Neural cell (in vitro differentiated cells): ENCODE measurements around the gene RGS6. TPM values are rescaled to one million over a fixed set of nuclear protein-coding genes. Genes with fewer than 3 reads are reported as not detected.

ENCODE experiments used
- H2AFZ ChIP-seq: fragments of 200-600, 300-800 bp; sonication (generic), shearing (Covaris generic); 2 replicates; pipeline ENCODE4 v1.6.0; 2014; ENCODE audit warnings: low read depth, mild to moderate bottlenecking, antibody characterized with exemption, low read length, moderate library complexity
- H3F3A ChIP-seq: fragments of 200-600 bp; shearing (Covaris generic); 2 replicates; pipeline ENCODE4 v1.6.1; 2016; ENCODE audit warnings: mild to moderate bottlenecking, moderate library complexity, mixed read lengths, antibody characterized with exemption, low read length; ENCODE audit not compliant: insufficient read depth, poor library complexity, severe bottlenecking
- H3K27ac ChIP-seq: fragments of 200-600, 300-800 bp; sonication (generic), shearing (Covaris generic); 2 replicates; pipeline ENCODE4 v1.5.1; 2014; ENCODE audit warnings: mild to moderate bottlenecking, low read length, moderate library complexity
- H3K27me3 ChIP-seq: fragments of 300-800, 200-600 bp; sonication (generic), shearing (Covaris generic); 2 replicates; pipeline ENCODE4 v1.6.0; 2014; ENCODE audit warnings: mild to moderate bottlenecking, low read depth, low read length, moderate library complexity; ENCODE audit not compliant: insufficient read depth
- H3K36me3 ChIP-seq: fragments of 300-800, 200-600 bp; sonication (generic), shearing (Covaris generic); 2 replicates; pipeline ENCODE4 v1.5.1; 2014; ENCODE audit warnings: mild to moderate bottlenecking, antibody characterized with exemption, low read length, moderate library complexity; ENCODE audit not compliant: insufficient read depth
- H3K4me2 ChIP-seq: fragments of 300-800, 200-600 bp; sonication (generic), shearing (Covaris generic); 2 replicates; pipeline ENCODE4 v1.6.0; 2014; ENCODE audit warnings: mild to moderate bottlenecking, low read length
- H3K4me3 ChIP-seq: fragments of 300-800, 200-600 bp; sonication (generic), shearing (Covaris generic); 2 replicates; pipeline ENCODE4 v1.5.1; 2014; ENCODE audit warnings: mild to moderate bottlenecking, low read length, moderate library complexity
- H3K79me2 ChIP-seq: fragments of 200-600 bp; shearing (Covaris generic); replicated peaks from 2 replicates; pipeline ENCODE4 v1.6.0; 2014; ENCODE audit warnings: mild to moderate bottlenecking, low read length, moderate library complexity; ENCODE audit not compliant: insufficient read depth
- H3K9ac ChIP-seq: fragments of 300-800, 200-600 bp; sonication (generic), shearing (Covaris generic); 2 replicates; pipeline ENCODE4 v1.6.1; 2016; ENCODE audit warnings: mild to moderate bottlenecking, low read length, mixed read lengths
- H3K9me2 ChIP-seq: fragments of 200-600 bp; shearing (Covaris generic); 2 replicates; pipeline ENCODE4 v1.6.1; 2016; ENCODE audit warnings: mild to moderate bottlenecking, low read length, mixed read lengths; ENCODE audit not compliant: insufficient read depth
- H3K9me3 ChIP-seq: fragments of 200-600, 300-800 bp; sonication (generic), shearing (Covaris generic); 2 replicates; pipeline ENCODE4 v1.6.1; 2016; ENCODE audit warnings: mild to moderate bottlenecking, mixed run types, low read length, moderate library complexity, mixed read lengths
- H4K20me1 ChIP-seq: fragments of 200-600 bp; shearing (Covaris generic); 2 replicates; pipeline ENCODE4 v1.6.1; 2016; ENCODE audit warnings: mild to moderate bottlenecking, mixed run types; ENCODE audit not compliant: insufficient read depth
- CTCF ChIP-seq: fragments of 450-650 bp; IDR thresholded peaks from 2 replicates; pipeline ENCODE4 v1.5.1; 2014; ENCODE audit warnings: antibody characterized with exemption, mild to moderate bottlenecking, moderate library complexity; ENCODE audit not compliant: poor library complexity, severe bottlenecking
- EP300 ChIP-seq: fragments of 450-650 bp; conservative IDR thresholded peaks from 2 replicates; pipeline ENCODE4 v1.6.1; 2014; ENCODE audit warnings: antibody characterized with exemption, mild to moderate bottlenecking, moderate library complexity; ENCODE audit not compliant: poor library complexity, severe bottlenecking
- EZH2 ChIP-seq: fragments of 200-600, 300-800 bp; shearing (Covaris generic), sonication (generic); IDR thresholded peaks from 2 replicates; pipeline ENCODE4 v1.6.1; 2014; ENCODE audit warnings: antibody characterized with exemption, low read length, borderline replicate concordance, mild to moderate bottlenecking; ENCODE audit not compliant: insufficient read depth, poor library complexity, severe bottlenecking
- MXI1 ChIP-seq: fragments of 450-650 bp; conservative IDR thresholded peaks from 2 replicates; pipeline ENCODE4 v1.6.1; 2014; ENCODE audit warnings: antibody characterized with exemption, mild to moderate bottlenecking; ENCODE audit not compliant: poor library complexity, severe bottlenecking
- POLR2AphosphoS5 ChIP-seq: IDR thresholded peaks from 2 replicates; pipeline ENCODE4 v1.6.1; 2012
- RAD21 ChIP-seq: fragments of 450-650 bp; conservative IDR thresholded peaks from 2 replicates; pipeline ENCODE4 v1.6.1; 2014; ENCODE audit warnings: antibody characterized with exemption, mild to moderate bottlenecking, moderate library complexity
- SMC3 ChIP-seq: fragments of 450-650 bp; conservative IDR thresholded peaks from 2 replicates; pipeline ENCODE4 v1.6.1; 2014; ENCODE audit warnings: antibody characterized with exemption, mild to moderate bottlenecking, moderate library complexity; ENCODE audit not compliant: poor library complexity
- TAF1 ChIP-seq: IDR thresholded peaks from 2 replicates; pipeline ENCODE4 v1.6.1; 2012; ENCODE audit warnings: low read depth
- polyA plus RNA-seq: library from polyadenylated mRNA; depleted of rRNA; stranded (reverse); fragments of >200 nt; gene quantifications from 2 replicates; pipeline ENCODE4 v1.2.3, GENCODE V29; 2014
- TF ChIP-seq, protein P1 (sequence below): IDR thresholded peaks from 2 replicates; pipeline ENCODE4 v1.6.1; 2012; ENCODE audit warnings: borderline replicate concordance

The RGS6 gene
- polyA plus RNA-seq, 1 donor from 2014 or later: 7.3 TPM

GRCh38 chr14:71905031-71905430 is 27.2 kb upstream of the RGS6 start:
- TF ChIP-seq, protein P1, sequence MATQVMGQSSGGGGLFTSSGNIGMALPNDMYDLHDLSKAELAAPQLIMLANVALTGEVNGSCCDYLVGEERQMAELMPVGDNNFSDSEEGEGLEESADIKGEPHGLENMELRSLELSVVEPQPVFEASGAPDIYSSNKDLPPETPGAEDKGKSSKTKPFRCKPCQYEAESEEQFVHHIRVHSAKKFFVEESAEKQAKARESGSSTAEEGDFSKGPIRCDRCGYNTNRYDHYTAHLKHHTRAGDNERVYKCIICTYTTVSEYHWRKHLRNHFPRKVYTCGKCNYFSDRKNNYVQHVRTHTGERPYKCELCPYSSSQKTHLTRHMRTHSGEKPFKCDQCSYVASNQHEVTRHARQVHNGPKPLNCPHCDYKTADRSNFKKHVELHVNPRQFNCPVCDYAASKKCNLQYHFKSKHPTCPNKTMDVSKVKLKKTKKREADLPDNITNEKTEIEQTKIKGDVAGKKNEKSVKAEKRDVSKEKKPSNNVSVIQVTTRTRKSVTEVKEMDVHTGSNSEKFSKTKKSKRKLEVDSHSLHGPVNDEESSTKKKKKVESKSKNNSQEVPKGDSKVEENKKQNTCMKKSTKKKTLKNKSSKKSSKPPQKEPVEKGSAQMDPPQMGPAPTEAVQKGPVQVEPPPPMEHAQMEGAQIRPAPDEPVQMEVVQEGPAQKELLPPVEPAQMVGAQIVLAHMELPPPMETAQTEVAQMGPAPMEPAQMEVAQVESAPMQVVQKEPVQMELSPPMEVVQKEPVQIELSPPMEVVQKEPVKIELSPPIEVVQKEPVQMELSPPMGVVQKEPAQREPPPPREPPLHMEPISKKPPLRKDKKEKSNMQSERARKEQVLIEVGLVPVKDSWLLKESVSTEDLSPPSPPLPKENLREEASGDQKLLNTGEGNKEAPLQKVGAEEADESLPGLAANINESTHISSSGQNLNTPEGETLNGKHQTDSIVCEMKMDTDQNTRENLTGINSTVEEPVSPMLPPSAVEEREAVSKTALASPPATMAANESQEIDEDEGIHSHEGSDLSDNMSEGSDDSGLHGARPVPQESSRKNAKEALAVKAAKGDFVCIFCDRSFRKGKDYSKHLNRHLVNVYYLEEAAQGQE: no peak
- TF ChIP-seq EZH2: no peak
- TF ChIP-seq MXI1: no peak
- no peak for TF ChIP-seq RAD21
- no peaks in the 10 kb centered on the region for H3K36me3 ChIP-seq
- no peak overlapping the region for H3K4me2 ChIP-seq
- no peaks in the 10 kb centered on the region for H3K79me2 ChIP-seq
- H3K4me3 ChIP-seq: no peak overlapping the region
- H3K9ac ChIP-seq: no peak overlapping the region
- H4K20me1 ChIP-seq: no peaks in the 10 kb centered on the region
- H2AFZ ChIP-seq: no peak overlapping the region
- H3K27me3 ChIP-seq: no peaks in the 10 kb centered on the region
- H3K9me3 ChIP-seq: no peaks in the 10 kb centered on the region
- H3K9me2 ChIP-seq: no peaks in the 10 kb centered on the region
- H3K27ac ChIP-seq: no peak overlapping the region
- no peaks in the 10 kb centered on the region for H3F3A ChIP-seq

DNA sequence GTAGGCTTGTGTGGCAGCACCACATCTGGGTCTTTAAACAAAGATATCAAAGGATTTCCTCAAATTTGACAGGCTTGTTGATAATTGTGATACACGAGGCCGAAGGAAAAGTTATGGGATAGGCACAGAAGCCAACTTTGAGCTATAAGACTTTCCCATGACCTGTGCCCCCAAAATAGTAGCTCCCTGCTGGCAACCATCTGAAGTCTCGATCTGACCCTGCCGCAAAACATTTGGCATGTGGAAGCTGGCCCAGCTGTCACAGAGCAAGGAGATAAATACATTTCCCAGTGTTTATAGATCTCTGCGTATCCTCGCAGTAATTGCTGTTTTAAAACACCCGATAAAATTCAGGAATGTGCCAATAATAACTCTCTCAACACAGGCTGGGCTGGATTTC is 26.4 kb upstream of the RGS6 start:
- H3F3A ChIP-seq: no peaks in the 10 kb centered on the region
- H3K27me3 ChIP-seq: no peaks in the 10 kb centered on the region
- H3K9me3 ChIP-seq: no peaks in the 10 kb centered on the region
- no peak overlapping the region for H3K4me3 ChIP-seq
- H2AFZ ChIP-seq: no peak overlapping the region
- H4K20me1 ChIP-seq: no peaks in the 10 kb centered on the region
- TF ChIP-seq MXI1 (no peak), RAD21 (no peak)
- no peaks in the 10 kb centered on the region for H3K36me3 ChIP-seq
- H3K27ac ChIP-seq: no peak overlapping the region
- no peaks in the 10 kb centered on the region for H3K9me2 ChIP-seq
- H3K4me2 ChIP-seq: no peak overlapping the region
- no peak overlapping the region for H3K9ac ChIP-seq
- no peaks in the 10 kb centered on the region for H3K79me2 ChIP-seq

GRCh38 chr14:71907793-71908515 is 24.3 kb upstream of the RGS6 start:
- H3K9ac ChIP-seq: no peak overlapping the region
- H3K27me3 ChIP-seq: no peaks in the 10 kb centered on the region
- no peak overlapping the region for H3K27ac ChIP-seq
- no peaks in the 10 kb centered on the region for H4K20me1 ChIP-seq
- H3K79me2 ChIP-seq: no peaks in the 10 kb centered on the region
- no peaks in the 10 kb centered on the region for H3F3A ChIP-seq
- TF ChIP-seq EP300 (no peak), EZH2 (no peak), POLR2AphosphoS5 (no peak), CTCF (no peak), RAD21 (no peak), TAF1 (no peak), SMC3 (no peak), MXI1 (no peak)
- TF ChIP-seq, protein P1: no peak
- no peaks in the 10 kb centered on the region for H3K9me3 ChIP-seq
- no peak overlapping the region for H3K4me2 ChIP-seq
- no peaks in the 10 kb centered on the region for H3K36me3 ChIP-seq
- H3K4me3 ChIP-seq: no peak overlapping the region
- no peak overlapping the region for H2AFZ ChIP-seq
- no peaks in the 10 kb centered on the region for H3K9me2 ChIP-seq
